WERI-Rb-1 (cell line): ENCODE measurements around the gene GGACT.

Source experiments
- DNase-seq: peaks from one replicate; pipeline ENCODE4 v3.0.0-alpha.2; 2020
- H3K27ac ChIP-seq: fragments of 250-450 bp; sonication (Bioruptor Pico); 2 replicates; pipeline ENCODE4 v1.5.1; 2020; ENCODE audit warnings: mild to moderate bottlenecking, moderate library complexity
- H3K27me3 ChIP-seq: fragments of 250-450 bp; sonication (Bioruptor Pico); 2 replicates; pipeline ENCODE4 v1.5.1; 2021; ENCODE audit warnings: mild to moderate bottlenecking, low read depth, moderate library complexity; ENCODE audit not compliant: insufficient read depth, severe bottlenecking
- H3K36me3 ChIP-seq: fragments of 250-450 bp; sonication (Bioruptor Pico); 2 replicates; pipeline ENCODE4 v1.5.1; 2020; ENCODE audit warnings: mild to moderate bottlenecking, moderate library complexity
- H3K4me3 ChIP-seq: 2 replicates; pipeline ENCODE4 v1.5.1; 2011; ENCODE audit warnings: low read depth, mild to moderate bottlenecking, control low read depth, low read length
- H3K9me3 ChIP-seq: fragments of 250-450 bp; sonication (Bioruptor Pico); 2 replicates; pipeline ENCODE4 v1.5.1; 2021; ENCODE audit warnings: mild to moderate bottlenecking, moderate library complexity; ENCODE audit not compliant: severe bottlenecking
- TF ChIP-seq, protein P1 (sequence below): IDR thresholded peaks from 2 replicates; pipeline ENCODE4 v1.5.1; 2011; ENCODE audit warnings: low read depth, mild to moderate bottlenecking, control low read depth, inconsistent platforms, low read length

Gene GGACT

GRCh38 chr13:100532090-100532766, 56.4 kb downstream of the GGACT start:
- Histone ChIP-seq H3K36me3 (peaks cover 17% of the 10 kb centered on the region), H3K4me3 (no peak overlapping the region), H3K9me3 (no peaks in the 10 kb centered on the region), H3K27ac (no peak overlapping the region), H3K27me3 (no peaks in the 10 kb centered on the region)
- DNase-seq, result no peak
- TF ChIP-seq, protein P1, sequence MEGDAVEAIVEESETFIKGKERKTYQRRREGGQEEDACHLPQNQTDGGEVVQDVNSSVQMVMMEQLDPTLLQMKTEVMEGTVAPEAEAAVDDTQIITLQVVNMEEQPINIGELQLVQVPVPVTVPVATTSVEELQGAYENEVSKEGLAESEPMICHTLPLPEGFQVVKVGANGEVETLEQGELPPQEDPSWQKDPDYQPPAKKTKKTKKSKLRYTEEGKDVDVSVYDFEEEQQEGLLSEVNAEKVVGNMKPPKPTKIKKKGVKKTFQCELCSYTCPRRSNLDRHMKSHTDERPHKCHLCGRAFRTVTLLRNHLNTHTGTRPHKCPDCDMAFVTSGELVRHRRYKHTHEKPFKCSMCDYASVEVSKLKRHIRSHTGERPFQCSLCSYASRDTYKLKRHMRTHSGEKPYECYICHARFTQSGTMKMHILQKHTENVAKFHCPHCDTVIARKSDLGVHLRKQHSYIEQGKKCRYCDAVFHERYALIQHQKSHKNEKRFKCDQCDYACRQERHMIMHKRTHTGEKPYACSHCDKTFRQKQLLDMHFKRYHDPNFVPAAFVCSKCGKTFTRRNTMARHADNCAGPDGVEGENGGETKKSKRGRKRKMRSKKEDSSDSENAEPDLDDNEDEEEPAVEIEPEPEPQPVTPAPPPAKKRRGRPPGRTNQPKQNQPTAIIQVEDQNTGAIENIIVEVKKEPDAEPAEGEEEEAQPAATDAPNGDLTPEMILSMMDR, result no peak

- Histone ChIP-seq H3K9me3 (no peaks in the 10 kb centered on the region), H3K4me3 (no peak overlapping the region), H3K36me3 (peaks cover 17% of the 10 kb centered on the region), H3K27ac (no peak overlapping the region), H3K27me3 (no peaks in the 10 kb centered on the region)
- TF ChIP-seq, protein P1, result no peak
- no peak for DNase-seq
These were observed 57.8 kb downstream of the GGACT start for GRCh38 chr13:100530671-100531213.

DNA sequence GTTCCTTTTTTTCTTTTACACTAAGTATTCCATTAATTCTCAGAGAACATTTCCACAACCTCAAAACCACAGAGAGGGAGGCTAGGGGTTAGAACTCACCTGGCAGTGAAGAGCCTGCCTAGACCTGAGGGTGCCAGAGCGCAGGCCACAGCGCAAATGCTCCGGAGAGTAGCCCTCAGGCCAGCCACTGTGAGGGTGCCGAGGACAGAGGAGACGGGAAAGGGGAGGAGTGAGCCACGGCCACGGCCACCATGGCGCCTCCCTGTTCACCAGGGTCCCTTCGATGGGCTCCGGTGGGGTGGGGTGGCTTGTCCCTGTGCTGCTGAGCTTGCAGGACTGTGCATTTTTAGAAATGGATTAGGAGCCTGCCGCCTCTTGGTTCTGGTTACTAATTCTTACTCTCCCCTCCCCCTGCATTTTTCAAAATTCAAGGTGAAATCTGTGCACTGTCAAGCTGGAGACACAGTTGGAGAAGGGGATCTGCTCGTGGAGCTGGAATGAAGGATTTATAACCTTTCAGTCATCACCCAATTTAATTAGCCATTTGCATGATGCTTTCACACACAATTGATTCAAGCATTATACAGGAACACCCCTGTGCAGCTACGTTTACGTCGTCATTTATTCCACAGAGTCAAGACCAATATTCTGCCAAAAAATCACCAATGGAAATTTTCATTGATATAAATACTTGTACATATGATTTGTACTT, 58.8 kb downstream of the GGACT start:
- Histone ChIP-seq H3K27me3 (no peaks in the 10 kb centered on the region), H3K36me3 (peaks cover 17% of the 10 kb centered on the region), H3K27ac (no peak overlapping the region), H3K4me3 (no peak overlapping the region), H3K9me3 (no peaks in the 10 kb centered on the region)
- TF ChIP-seq, protein P1, result no peak
- DNase-seq, result no peak

DNA sequence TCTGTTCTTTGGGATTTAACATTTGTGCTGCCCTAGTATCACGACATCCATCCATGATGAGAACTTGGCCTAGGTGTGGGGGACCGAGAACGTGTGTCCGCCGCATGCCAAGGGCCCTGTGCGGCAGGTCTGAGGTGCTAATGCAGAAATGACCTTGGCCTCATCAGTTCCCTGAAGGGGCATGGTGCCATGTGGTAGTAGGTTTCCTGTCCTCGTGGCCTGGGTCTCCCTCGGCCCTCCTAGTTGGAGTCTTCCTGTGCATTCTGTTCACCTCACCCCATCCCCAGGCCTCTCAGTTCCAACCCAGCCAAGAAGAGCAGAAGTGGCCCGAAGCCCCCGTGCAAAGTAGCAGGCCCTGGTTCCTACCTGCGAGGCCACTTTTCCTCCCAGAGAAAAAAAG, 59.8 kb downstream of the GGACT start:
- H3K9me3 ChIP-seq, result no peaks in the 10 kb centered on the region
- H3K36me3 ChIP-seq, result peaks cover 17% of the 10 kb centered on the region
- no peak overlapping the region for H3K27ac ChIP-seq
- TF ChIP-seq, protein P1, result no peak
- DNase-seq, result no peak
- H3K27me3 ChIP-seq, result no peaks in the 10 kb centered on the region
- no peak overlapping the region for H3K4me3 ChIP-seq

DNA sequence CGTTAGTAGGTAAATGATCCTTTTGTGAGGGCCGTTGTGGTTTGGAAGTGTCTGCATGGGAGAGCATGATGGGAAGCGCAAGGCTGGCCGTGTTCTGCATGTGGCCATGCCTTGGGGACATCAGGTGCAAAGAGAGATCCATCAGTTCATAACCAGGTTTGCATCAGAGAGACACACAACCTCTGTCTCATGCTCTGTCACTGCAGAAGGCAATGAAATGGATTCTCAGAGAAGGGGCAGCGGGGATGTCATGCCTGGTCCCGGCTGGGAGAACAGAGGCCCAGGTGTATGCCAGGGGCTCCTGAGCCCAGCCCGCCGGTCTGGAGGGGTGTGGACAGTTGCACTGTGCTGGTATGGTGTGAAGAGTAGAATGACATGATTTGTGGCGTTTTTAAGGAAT, 60.2 kb downstream of the GGACT start:
- Histone ChIP-seq H3K4me3 (no peak overlapping the region), H3K9me3 (no peaks in the 10 kb centered on the region), H3K27ac (no peak overlapping the region), H3K36me3 (peaks cover 17% of the 10 kb centered on the region), H3K27me3 (no peaks in the 10 kb centered on the region)
- no peak for DNase-seq
- TF ChIP-seq, protein P1, result no peak
